Middle frontal gyrus (tissue), 1 donor: ENCODE measurements around the gene PRPSAP2.

Source experiments
- DNase-seq: peaks from one replicate; pipeline ENCODE4 v3.0.0-alpha.2; 2015; ENCODE audit warnings: low spot score; ENCODE audit errors: extremely low spot score

Gene PRPSAP2

DNA sequence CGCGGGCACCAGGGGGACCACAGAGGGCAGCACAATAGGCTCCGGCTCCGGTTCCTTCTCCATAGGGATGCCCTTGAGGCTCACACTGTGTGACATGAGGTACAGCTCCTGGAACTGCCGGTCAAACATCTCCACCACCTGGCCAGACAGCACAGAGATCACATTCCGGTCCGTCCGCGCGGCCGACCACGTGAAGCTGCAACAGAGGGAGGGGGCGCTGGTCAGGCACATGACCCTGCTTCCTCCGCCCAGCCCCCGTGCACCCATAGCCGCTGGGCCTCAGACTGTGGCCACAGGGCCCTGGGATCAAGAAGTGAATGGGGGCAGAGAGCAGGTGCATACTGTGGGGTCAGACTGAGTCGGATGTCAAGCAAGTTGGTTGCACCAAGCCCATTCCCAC is 120.7 kb downstream of the PRPSAP2 start:
- no peak for DNase-seq
